Mammary epithelial cell (primary cell): ENCODE data around the gene SINHCAF.

Experiments
- EZH2 ChIP-seq: IDR thresholded peaks from 2 replicates; pipeline ENCODE4 v1.6.1; 2012; ENCODE audit warnings: low read length, inconsistent platforms, borderline replicate concordance
- TF ChIP-seq, protein P1 (sequence below), 2 donors: IDR thresholded peaks in 1 of 2; conservative IDR thresholded peaks in 1 of 2; 2 replicates each; pipeline ENCODE4 v1.5.1; 2011 to 2012; ENCODE audit warnings: inconsistent platforms in 2 of 2, low read length in 2 of 2, mild to moderate bottlenecking in 2 of 2, control low read depth in 1 of 2, low read depth in 1 of 2; ENCODE audit not compliant: insufficient read depth in 1 of 2; ENCODE audit errors: extremely low read depth in 1 of 2

DNA sequence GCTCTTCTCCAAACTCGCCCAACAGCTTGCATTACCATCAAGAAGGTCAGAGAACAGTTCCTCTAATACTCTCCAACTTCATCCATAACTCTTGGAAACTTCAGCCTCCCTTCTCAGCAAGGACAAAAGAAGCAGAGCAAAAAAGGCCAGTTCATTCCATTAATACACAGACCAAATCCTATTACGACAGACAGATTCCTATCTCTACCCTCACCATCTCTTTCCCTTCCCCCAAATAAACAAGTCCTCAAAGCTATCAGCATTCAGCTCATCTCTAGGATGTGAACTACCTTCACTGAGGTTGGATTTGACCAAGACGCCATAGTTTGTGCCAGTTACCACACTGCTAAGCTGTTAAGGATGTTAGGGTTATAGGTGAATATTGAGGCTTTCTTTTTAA lies 25.2 kb downstream of the SINHCAF start:
- TF ChIP-seq, protein P1, sequence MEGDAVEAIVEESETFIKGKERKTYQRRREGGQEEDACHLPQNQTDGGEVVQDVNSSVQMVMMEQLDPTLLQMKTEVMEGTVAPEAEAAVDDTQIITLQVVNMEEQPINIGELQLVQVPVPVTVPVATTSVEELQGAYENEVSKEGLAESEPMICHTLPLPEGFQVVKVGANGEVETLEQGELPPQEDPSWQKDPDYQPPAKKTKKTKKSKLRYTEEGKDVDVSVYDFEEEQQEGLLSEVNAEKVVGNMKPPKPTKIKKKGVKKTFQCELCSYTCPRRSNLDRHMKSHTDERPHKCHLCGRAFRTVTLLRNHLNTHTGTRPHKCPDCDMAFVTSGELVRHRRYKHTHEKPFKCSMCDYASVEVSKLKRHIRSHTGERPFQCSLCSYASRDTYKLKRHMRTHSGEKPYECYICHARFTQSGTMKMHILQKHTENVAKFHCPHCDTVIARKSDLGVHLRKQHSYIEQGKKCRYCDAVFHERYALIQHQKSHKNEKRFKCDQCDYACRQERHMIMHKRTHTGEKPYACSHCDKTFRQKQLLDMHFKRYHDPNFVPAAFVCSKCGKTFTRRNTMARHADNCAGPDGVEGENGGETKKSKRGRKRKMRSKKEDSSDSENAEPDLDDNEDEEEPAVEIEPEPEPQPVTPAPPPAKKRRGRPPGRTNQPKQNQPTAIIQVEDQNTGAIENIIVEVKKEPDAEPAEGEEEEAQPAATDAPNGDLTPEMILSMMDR (conservative IDR thresholded peaks at IDR 0.05 in 1 of 2, IDR thresholded peaks at IDR 0.05 in 1 of 2; ENCODE audit: extremely low read depth in 1 of 2, insufficient read depth in 1 of 2, low read depth in 1 of 2, low read length in 2 of 2) = no peak
- TF ChIP-seq EZH2 = no peak
